ENCODE results near the gene DPP10.

DPP10 gene

GRCh38 chr2:114859726-114860510 is 417.5 kb downstream of the DPP10 start:
- no peak overlapping the region for H3K4me3 ChIP-seq (ENCODE audit: low read length, poor library complexity, severe bottlenecking)
- no peaks in the 10 kb centered on the region for H3K36me3 ChIP-seq (ENCODE audit: insufficient read depth, low read length)
- no peaks in the 10 kb centered on the region for H3K27me3 ChIP-seq (ENCODE audit: insufficient read depth, low read length, poor library complexity, severe bottlenecking)
- H2AFZ ChIP-seq (ENCODE audit: low read length) = no peak overlapping the region
- H3K9me3 ChIP-seq (ENCODE audit: insufficient read depth, low read depth, low read length) = no peaks in the 10 kb centered on the region
- H3K4me2 ChIP-seq (ENCODE audit: low read depth, low read length, poor library complexity, severe bottlenecking) = no peak overlapping the region
- TF ChIP-seq CTCF (conservative IDR thresholded peaks at IDR 0.05; ENCODE audit: low read length) (no peak), EZH2phosphoT487 (IDR thresholded peaks at IDR 0.05; ENCODE audit: borderline replicate concordance) (no peak)
- no peak overlapping the region for H3K9ac ChIP-seq (ENCODE audit: low read depth, low read length, poor library complexity, severe bottlenecking)
- no peaks in the 10 kb centered on the region for H3F3A ChIP-seq (ENCODE audit: low read depth)
- H3K79me2 ChIP-seq (ENCODE audit: insufficient read depth, low read length) = no peaks in the 10 kb centered on the region
- H4K20me1 ChIP-seq (ENCODE audit: insufficient read depth, low read length, poor library complexity, severe bottlenecking) = no peaks in the 10 kb centered on the region
- H3K9me2 ChIP-seq (replicated peaks; ENCODE audit: low read depth, low read length) = no peaks in the 10 kb centered on the region
- H3K4me1 ChIP-seq (ENCODE audit: insufficient read depth, low read length, poor library complexity, severe bottlenecking) = no peaks in the 10 kb centered on the region

- H2AFZ ChIP-seq (ENCODE audit: low read length) = no peak overlapping the region
- no peak overlapping the region for H3K4me2 ChIP-seq (ENCODE audit: low read depth, low read length, poor library complexity, severe bottlenecking)
- H3K9ac ChIP-seq (ENCODE audit: low read depth, low read length, poor library complexity, severe bottlenecking) = no peak overlapping the region
- no peaks in the 10 kb centered on the region for H3K4me1 ChIP-seq (ENCODE audit: insufficient read depth, low read length, poor library complexity, severe bottlenecking)
- no peaks in the 10 kb centered on the region for H3K79me2 ChIP-seq (ENCODE audit: insufficient read depth, low read length)
- H3K4me3 ChIP-seq (ENCODE audit: low read length, poor library complexity, severe bottlenecking) = no peak overlapping the region
- no peaks in the 10 kb centered on the region for H3K9me3 ChIP-seq (ENCODE audit: insufficient read depth, low read depth, low read length)
- H3K9me2 ChIP-seq (replicated peaks; ENCODE audit: low read depth, low read length) = no peaks in the 10 kb centered on the region
- no peaks in the 10 kb centered on the region for H3K36me3 ChIP-seq (ENCODE audit: insufficient read depth, low read length)
- H4K20me1 ChIP-seq (ENCODE audit: insufficient read depth, low read length, poor library complexity, severe bottlenecking) = no peaks in the 10 kb centered on the region
- TF ChIP-seq EZH2phosphoT487 (IDR thresholded peaks at IDR 0.05; ENCODE audit: borderline replicate concordance) (no peak), CTCF (conservative IDR thresholded peaks at IDR 0.05; ENCODE audit: low read length) (no peak)
- no peaks in the 10 kb centered on the region for H3F3A ChIP-seq (ENCODE audit: low read depth)
- H3K27me3 ChIP-seq (ENCODE audit: insufficient read depth, low read length, poor library complexity, severe bottlenecking) = no peaks in the 10 kb centered on the region
Observed at GRCh38 chr2:114862243-114862642, 419.8 kb downstream of the DPP10 start.

- Histone ChIP-seq H3K36me3 (ENCODE audit: insufficient read depth, low read length) (no peaks in the 10 kb centered on the region), H4K20me1 (ENCODE audit: insufficient read depth, low read length, poor library complexity, severe bottlenecking) (no peaks in the 10 kb centered on the region), H3K9me2 (replicated peaks; ENCODE audit: low read depth, low read length) (no peaks in the 10 kb centered on the region), H3K4me1 (ENCODE audit: insufficient read depth, low read length, poor library complexity, severe bottlenecking) (no peaks in the 10 kb centered on the region), H3K9ac (ENCODE audit: low read depth, low read length, poor library complexity, severe bottlenecking) (no peak overlapping the region), H3K4me3 (ENCODE audit: low read length, poor library complexity, severe bottlenecking) (no peak overlapping the region), H2AFZ (ENCODE audit: low read length) (no peak overlapping the region), H3K4me2 (ENCODE audit: low read depth, low read length, poor library complexity, severe bottlenecking) (no peak overlapping the region), H3K27me3 (ENCODE audit: insufficient read depth, low read length, poor library complexity, severe bottlenecking) (no peaks in the 10 kb centered on the region), H3K79me2 (ENCODE audit: insufficient read depth, low read length) (no peaks in the 10 kb centered on the region), H3F3A (ENCODE audit: low read depth) (no peaks in the 10 kb centered on the region), H3K9me3 (ENCODE audit: insufficient read depth, low read depth, low read length) (no peaks in the 10 kb centered on the region)
- TF ChIP-seq CTCF (conservative IDR thresholded peaks at IDR 0.05; ENCODE audit: low read length) (no peak), EZH2phosphoT487 (IDR thresholded peaks at IDR 0.05; ENCODE audit: borderline replicate concordance) (no peak)
Observed at GRCh38 chr2:114864901-114865300, 422.5 kb downstream of the DPP10 start.
